OCI-M2 (cell line): ENCODE measurements around the gene ST3GAL4.

Source experiments
- DNase-seq: peaks from one replicate; lab custom pipeline; 2025; ENCODE audit not compliant: unreplicated experiment; lab: John Stamatoyannopoulos, UW

ST3GAL4 gene

DNA sequence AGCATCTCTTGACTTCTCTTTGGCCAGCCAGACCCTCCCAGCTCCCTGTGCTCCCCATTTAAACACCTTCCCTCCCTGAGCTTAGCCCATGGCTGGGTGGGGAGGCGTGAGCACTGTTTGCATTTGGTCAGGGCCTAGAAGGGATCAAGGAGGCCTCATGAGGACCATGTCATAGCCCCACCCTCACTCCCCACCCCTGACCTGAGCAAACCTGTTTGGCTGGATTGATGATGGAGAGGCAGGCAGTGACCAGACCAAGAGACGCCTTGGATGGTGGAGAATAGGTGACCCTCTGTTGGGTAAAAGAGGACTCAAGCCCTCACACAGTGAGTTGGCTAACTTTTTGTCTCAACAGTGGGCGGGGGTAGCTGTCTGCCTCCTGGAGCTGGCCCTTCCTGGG lies 49.9 kb downstream of the ST3GAL4 start:
- DNase-seq = no peak

GRCh38 chr11:126405906-126406305 lies 50.4 kb downstream of the ST3GAL4 start:
- DNase-seq = no peak

GRCh38 chr11:126406368-126406767 lies 50.9 kb downstream of the ST3GAL4 start:
- DNase-seq = no peak

GRCh38 chr11:126407101-126407521 lies 51.6 kb downstream of the ST3GAL4 start:
- no peak for DNase-seq

DNA sequence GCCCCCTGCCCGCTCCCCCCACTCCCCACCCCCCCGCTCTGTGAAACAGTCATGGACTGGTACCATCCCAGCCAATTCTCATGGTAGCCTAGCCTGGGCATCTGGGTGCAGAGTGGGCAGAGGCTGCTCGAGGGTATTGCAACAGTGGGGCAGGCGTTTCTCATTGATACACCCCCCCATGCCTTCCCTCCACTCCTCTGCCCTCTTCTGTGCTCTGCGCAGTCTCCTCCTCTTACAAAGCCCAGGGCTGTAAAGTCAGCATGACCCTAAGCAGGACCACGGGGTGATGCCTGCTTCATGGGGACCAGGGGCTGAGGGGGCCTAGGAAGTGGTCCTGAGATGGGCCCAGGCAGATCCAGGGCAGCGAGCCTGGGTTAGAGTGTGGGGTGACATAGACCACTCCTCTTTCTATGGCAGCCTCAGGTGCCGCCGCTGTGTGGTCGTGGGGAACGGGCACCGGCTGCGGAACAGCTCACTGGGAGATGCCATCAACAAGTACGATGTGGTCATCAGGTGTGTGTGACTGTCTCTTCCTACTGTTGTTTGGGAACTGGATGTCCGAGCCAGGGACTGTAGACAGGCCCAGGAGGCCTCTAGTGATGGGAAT lies 52.3 kb downstream of the ST3GAL4 start:
- DNase-seq = no peak

- DNase-seq = no peak
These were observed 53.0 kb downstream of the ST3GAL4 start for GRCh38 chr11:126408496-126408895.

GRCh38 chr11:126408901-126409619 lies 53.6 kb downstream of the ST3GAL4 start:
- no peak for DNase-seq

- no peak for DNase-seq
These were observed 54.1 kb downstream of the ST3GAL4 start for GRCh38 chr11:126409620-126409985.

GRCh38 chr11:126410649-126411048 lies 55.2 kb downstream of the ST3GAL4 start:
- no peak for DNase-seq

DNA sequence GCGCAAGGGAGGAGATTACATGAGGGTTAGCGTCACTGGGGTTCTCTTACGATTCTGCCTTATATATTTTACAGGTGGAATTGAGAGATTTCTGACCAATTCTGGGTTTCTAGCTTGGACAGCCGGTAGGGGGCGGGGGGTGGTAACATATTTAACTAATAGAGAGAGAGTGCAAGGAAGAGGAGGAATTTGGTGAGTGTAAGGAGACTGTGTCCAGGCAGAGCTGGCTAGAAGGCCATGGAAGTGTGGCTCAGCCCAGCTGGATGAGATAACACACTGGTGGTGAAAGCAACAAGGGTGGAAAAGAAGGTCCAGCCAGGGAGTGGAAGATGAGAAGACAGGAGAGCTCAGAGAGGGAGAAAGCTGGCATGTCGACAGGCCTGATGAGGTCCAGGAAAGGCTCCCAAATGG lies 56.5 kb downstream of the ST3GAL4 start:
- DNase-seq = no peak

DNA sequence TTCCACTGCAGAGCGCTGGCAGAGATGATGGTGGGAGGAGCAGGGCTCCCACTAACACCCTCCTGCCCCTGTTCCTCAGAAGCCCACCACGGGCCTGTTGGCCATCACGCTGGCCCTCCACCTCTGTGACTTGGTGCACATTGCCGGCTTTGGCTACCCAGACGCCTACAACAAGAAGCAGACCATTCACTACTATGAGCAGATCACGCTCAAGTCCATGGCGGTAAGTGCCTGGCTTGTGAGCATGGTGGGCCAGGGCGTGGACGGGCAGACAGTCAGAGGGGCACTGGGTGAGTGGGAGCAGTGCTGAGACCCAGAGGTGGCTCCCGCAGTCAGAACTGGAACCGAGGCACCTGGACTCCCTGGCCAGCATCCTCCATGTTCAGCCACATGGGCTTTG lies 57.9 kb downstream of the ST3GAL4 start:
- no peak for DNase-seq

DNA sequence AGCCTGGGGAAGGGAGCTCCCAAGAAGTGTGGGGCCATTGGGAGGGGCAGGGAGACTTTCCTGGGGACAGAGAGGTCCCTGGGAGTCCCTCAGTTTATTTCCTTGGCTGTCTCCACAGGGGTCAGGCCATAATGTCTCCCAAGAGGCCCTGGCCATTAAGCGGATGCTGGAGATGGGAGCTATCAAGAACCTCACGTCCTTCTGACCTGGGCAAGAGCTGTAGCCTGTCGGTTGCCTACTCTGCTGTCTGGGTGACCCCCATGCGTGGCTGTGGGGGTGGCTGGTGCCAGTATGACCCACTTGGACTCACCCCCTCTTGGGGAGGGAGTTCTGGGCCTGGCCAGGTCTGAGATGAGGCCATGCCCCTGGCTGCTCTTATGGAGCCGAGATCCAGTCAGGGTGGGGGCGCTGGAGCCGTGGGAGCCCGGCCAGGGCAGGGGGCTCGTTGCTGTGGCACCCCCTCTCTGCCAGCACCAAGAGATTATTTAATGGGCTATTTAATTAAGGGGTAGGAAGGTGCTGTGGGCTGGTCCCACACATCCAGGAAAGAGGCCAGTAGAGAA lies 58.4 kb downstream of the ST3GAL4 start:
- no peak for DNase-seq

GRCh38 chr11:126414615-126415014 lies 59.1 kb downstream of the ST3GAL4 start:
- no peak for DNase-seq

GRCh38 chr11:126415128-126415527 lies 59.6 kb downstream of the ST3GAL4 start:
- DNase-seq = no peak

DNA sequence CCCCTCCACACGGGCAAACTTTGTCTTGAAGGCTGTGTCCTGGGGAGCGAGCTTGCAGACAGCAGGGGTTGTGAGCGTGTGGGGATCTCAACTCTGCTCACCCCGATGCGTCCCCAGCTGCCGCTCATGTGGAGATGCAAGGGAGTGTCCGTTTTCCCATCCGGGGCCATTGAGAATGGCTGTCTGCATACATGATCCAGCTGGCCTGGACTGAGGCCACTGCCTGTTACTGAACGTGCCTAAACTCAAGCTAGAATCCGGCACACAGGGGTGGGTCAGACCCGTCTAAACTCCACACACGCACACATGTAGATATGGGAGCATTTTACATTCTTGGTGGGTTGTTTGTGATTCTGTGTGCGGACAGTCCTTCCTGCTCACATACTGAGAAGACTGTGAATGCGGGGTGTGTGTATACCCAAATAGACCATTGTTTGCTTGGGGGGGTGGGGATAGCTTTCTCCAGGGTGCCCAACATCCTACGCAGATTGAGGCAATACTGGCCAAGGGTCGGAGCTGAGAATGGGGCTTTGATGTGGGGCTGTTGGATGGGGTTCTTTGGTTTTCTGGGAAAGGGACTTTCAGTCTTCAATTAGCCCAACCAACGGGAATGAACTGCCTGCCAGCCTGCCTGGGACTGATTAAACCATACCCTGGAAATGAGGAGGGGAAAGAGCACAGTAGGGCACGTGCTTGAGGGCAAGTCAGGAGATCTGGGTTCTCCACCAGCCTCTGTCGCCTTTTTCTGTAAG lies 60.4 kb downstream of the ST3GAL4 start:
- DNase-seq = no peak

DNA sequence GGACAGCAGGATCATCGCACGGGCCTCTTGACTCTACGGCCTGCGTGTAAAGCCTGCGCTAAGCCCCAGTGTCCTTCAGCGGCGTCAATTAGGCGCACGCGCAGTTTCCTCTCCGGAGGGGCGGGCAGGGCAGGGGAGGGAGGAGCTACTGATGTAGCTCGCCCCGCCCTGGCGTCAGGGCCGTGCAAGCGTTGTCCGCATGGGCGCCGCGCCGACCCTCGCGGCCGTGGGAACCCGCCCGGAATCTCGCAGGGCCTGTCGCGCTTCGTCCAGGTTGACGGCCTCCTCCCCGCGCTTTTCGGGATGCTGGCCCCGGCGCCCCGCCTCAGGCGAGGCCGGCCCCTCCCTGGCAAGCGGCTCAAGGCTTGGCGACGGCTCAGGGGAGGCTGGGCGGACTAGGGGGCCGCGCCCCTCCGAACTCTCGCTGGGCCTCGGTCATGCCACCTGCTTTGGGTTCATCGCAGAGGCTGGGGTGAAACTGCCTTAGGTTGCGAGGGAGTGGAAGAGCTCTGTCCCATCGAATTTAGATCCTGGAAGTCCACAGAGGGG lies 61.1 kb downstream of the ST3GAL4 start:
- DNase-seq = no peak

DNA sequence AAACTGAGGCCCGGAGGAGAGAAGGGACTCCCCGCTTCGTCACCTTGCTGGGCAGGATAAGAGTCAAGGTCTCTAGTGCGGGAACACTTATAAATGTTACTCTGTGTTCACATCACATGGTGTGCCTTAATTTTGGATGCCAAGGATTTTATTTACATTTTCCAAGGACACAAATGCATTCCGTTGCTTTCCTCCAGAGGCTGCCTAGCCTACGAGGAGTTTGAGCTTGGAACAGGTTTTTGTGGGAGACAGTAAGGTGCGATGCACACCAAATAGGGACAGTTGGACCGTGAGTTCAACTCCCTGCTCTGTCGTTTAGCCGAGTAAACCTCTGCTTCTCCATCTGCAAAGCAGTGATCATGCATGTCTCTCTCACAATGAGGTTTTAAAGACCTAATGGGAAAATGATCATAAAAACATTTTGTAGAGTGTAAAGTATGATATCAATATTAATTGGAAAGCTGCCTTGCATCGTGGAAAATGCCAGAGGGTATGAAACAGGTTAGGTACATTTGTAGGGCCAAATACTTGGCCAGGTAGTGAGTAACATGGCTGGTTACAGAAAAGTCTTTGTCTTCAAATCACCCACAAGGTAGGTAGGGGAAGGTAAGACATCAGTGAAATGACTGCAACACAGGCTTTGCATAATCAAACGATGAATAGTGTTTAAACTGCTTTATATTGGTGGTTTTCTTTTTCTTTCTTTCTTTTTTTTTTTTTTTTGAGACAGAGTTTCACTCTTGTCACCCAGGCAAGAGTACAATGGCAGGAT lies 61.8 kb downstream of the ST3GAL4 start:
- no peak for DNase-seq

DNA sequence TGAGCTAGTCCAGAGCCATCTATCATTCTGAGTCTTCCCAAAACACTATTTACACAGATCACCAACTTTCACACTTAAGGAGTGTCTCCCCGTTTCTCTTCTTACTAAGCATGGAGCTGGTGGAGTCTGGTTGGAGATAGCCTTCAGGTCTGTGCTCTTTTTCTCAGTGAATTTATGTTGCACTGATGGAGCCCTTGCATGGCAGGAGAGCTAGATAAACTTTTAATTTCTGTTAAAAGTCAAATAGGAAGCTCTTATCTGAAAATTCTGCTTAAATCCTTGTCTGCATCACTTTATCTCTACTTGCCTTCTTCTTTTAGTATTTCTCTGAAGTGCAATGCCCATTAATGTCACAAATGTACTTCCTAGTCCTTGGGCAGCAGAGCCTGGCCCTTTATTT lies 63.4 kb downstream of the ST3GAL4 start:
- DNase-seq = no peak

- DNase-seq = peak; percentile 45
These were observed 64.6 kb downstream of the ST3GAL4 start for GRCh38 chr11:126419801-126420697.
